PFSK-1 (cell line): ENCODE measurements around the gene PLA2G4A.

Experiments
- FOXP2 ChIP-seq: optimal IDR thresholded peaks from 2 replicates; pipeline ENCODE3; 2011; ENCODE audit warnings: borderline replicate concordance, control low read depth, inconsistent platforms; ENCODE audit not compliant: insufficient read depth; ENCODE audit errors: extremely low read length, extremely low read depth
- POLR2AphosphoS5 ChIP-seq: IDR thresholded peaks from 2 replicates; pipeline ENCODE4 v1.6.1; 2012; ENCODE audit warnings: low read depth, mild to moderate bottlenecking, control low read depth, low read length, moderate library complexity
- SIN3A ChIP-seq: IDR thresholded peaks from 2 replicates; pipeline ENCODE4 v1.6.1; 2012; ENCODE audit warnings: mild to moderate bottlenecking, low read length, moderate library complexity, borderline replicate concordance; ENCODE audit not compliant: insufficient read depth
- TAF1 ChIP-seq: IDR thresholded peaks from 2 replicates; pipeline ENCODE4 v1.6.1; 2012; ENCODE audit warnings: low read length, control low read depth, borderline replicate concordance; ENCODE audit not compliant: insufficient read depth
- TF ChIP-seq, protein P1 (sequence below), 2 experiments: IDR thresholded peaks; 2 replicates each; pipeline versions ENCODE4 v1.6.1 to v1.8.0; 2011 to 2012; ENCODE audit warnings: low read depth in 2 of 2, low read length in 2 of 2, control low read depth in 1 of 2, inconsistent platforms in 1 of 2, mild to moderate bottlenecking in 1 of 2, moderate library complexity in 1 of 2; ENCODE audit not compliant: insufficient read depth in 1 of 2

PLA2G4A gene

DNA sequence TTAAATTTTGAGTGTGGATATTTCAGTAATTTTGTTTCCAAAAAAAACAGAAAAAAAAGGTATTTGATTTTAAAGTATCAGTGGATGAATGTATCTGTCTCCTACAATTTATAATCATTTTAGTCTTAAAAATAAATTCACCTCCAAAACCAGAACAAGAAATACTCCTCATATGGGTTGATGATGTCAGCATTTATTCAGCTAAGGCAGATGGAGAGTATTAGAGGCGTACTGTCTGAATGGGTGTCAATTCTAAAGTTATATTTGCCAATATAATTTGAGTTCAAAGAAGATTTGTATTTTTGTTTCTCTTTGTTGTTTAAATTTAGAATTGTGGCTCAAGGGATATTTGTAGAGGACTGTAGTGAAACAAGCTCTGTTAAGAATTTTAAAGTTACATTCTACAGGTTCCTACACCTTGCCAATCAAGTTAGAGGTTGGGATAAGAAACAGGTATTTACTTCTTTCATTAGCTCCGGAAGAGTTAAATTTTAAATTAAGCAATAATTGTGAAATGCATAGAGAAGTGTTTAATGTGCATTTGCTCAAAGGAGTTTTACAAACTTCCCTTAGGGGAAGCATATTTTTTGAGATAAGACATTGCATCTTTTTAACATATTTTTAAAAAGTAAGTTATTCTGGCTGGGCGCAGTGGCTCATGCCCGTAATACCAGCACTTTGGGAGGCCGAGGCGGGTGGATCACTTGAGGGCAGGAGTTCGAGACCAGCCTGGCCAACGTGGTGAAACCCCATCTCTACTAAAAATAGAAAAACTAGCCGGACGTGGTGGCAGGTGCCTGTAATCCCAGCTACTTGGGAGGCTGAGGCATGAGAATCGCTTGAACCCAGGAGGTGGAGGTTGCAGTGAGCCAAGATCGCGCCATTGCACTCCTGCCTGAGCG is 1.2 kb downstream of the PLA2G4A start:
- TF ChIP-seq, protein P1, sequence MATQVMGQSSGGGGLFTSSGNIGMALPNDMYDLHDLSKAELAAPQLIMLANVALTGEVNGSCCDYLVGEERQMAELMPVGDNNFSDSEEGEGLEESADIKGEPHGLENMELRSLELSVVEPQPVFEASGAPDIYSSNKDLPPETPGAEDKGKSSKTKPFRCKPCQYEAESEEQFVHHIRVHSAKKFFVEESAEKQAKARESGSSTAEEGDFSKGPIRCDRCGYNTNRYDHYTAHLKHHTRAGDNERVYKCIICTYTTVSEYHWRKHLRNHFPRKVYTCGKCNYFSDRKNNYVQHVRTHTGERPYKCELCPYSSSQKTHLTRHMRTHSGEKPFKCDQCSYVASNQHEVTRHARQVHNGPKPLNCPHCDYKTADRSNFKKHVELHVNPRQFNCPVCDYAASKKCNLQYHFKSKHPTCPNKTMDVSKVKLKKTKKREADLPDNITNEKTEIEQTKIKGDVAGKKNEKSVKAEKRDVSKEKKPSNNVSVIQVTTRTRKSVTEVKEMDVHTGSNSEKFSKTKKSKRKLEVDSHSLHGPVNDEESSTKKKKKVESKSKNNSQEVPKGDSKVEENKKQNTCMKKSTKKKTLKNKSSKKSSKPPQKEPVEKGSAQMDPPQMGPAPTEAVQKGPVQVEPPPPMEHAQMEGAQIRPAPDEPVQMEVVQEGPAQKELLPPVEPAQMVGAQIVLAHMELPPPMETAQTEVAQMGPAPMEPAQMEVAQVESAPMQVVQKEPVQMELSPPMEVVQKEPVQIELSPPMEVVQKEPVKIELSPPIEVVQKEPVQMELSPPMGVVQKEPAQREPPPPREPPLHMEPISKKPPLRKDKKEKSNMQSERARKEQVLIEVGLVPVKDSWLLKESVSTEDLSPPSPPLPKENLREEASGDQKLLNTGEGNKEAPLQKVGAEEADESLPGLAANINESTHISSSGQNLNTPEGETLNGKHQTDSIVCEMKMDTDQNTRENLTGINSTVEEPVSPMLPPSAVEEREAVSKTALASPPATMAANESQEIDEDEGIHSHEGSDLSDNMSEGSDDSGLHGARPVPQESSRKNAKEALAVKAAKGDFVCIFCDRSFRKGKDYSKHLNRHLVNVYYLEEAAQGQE (IDR thresholded peaks at IDR 0.05; ENCODE audit: insufficient read depth in 1 of 2, low read depth in 2 of 2, low read length in 2 of 2), result no peak
- TF ChIP-seq TAF1, result no peak
- TF ChIP-seq POLR2AphosphoS5, result no peak
- no peak for TF ChIP-seq FOXP2
- no peak for TF ChIP-seq SIN3A

DNA sequence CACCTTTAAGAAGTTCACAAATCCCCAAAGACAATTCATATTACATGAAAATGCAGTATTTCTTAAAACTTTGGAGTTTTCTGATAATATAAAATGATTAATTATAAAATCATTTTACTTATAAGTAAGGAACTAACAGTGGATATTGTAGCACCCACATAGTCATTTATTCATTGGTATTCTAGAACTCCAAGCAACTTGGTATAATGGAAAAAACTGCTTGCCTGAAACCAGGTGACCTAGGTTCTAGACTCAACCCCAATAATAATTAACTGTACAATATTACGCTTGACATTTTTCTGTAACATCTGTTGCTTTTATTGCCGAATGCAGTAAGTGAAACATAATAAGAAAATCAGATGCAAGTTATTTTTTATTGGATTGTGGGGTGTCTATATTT is 2.4 kb downstream of the PLA2G4A start:
- TF ChIP-seq FOXP2 (no peak), SIN3A (no peak), TAF1 (no peak), POLR2AphosphoS5 (no peak)
- TF ChIP-seq, protein P1 (IDR thresholded peaks at IDR 0.05; ENCODE audit: insufficient read depth in 1 of 2, low read depth in 2 of 2, low read length in 2 of 2), result no peak

DNA sequence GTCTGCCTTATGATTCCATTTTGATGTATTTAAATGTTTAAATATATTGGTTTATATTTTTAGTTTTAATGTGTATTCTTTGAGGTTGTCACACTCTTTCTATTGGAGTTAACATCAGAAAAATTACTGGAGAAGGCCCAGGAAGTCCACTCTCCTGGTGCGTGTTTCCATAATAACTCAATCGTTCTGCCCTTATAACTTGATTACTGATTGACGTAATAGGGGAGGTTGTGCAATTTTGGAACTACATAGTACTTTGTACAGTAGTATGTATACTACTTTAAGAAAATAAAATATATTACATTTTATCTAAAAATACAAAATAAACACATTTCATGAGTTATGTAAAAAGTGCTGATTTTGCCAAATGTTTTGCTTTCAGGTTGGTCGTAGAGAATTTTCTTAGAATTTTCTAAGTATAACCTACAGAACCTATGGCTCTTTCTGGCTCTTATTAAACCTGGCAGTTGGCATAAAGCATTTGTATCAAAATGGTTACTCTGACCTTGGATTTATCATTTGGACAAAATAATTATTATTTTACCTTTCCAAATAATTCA is 5.7 kb downstream of the PLA2G4A start:
- TF ChIP-seq POLR2AphosphoS5 (no peak), SIN3A (no peak), FOXP2 (no peak), TAF1 (no peak)
- TF ChIP-seq, protein P1 (IDR thresholded peaks at IDR 0.05; ENCODE audit: insufficient read depth in 1 of 2, low read depth in 2 of 2, low read length in 2 of 2), result no peak

DNA sequence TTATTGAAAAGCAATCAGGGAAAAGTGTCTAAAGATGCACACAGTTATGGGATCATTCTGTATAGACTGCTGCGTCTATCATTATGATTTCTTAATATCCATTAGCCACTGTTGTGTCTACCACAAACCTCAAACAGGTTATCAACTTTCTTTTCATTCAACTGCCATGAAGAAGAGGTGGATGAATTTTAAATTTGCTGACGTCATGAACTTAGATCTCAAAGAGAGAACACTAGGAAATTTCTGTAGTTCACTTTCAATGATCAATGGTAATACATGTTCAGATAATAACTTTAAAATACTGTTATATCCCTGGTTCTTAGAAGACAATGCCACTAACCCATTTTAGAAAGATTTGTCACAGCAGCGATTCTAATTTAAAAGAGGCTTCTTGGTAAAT is 6.7 kb downstream of the PLA2G4A start:
- TF ChIP-seq SIN3A (no peak), FOXP2 (no peak), TAF1 (no peak), POLR2AphosphoS5 (no peak)
- TF ChIP-seq, protein P1 (IDR thresholded peaks at IDR 0.05; ENCODE audit: insufficient read depth in 1 of 2, low read depth in 2 of 2, low read length in 2 of 2), result no peak
